A549 (cell line): ENCODE data around the gene AP4E1. TPM values are rescaled to one million over a fixed set of nuclear protein-coding genes. Genes with fewer than 3 reads are reported as not detected.

Experiments used
- ATAC-seq, 2 experiments: fragments of 200-7000 bp in 1 of 2; fragments of >200 bp in 1 of 2; cut with Nextera tagmentation in 1 of 2; cut with Tn5 transposase in 1 of 2; 3 replicates each; pipeline versions ENCODE4 v1.8.0 to v1.9.1; 2018 to 2020; ENCODE audit warnings: mild to moderate bottlenecking in 1 of 2, moderate library complexity in 1 of 2
- CTCF ChIA-PET: fragments of 300-600 bp; sonication (Branson Sonifier 250); formaldehyde crosslinking; extraction: SDS; loops from one replicate; lab custom pipeline; 2021; ENCODE audit warnings: antibody characterized with exemption, inconsistent platforms; lab: Yijun Ruan, JAX
- POLR2A ChIA-PET: fragments of 350-600 bp; formaldehyde crosslinking; extraction: SDS; loops from one replicate; lab custom pipeline; 2021; ENCODE audit warnings: antibody characterized with exemption, inconsistent platforms; lab: Yijun Ruan, JAX
- DNase-seq, 2 experiments: peaks; one replicate each; pipeline versions ENCODE4 v3.0.0 to v3.0.0-alpha.2; 2011 to 2016; ENCODE audit warnings: low read depth in 1 of 2, low spot score in 1 of 2
- FAIRE-seq: peaks from 2 replicates; lab custom pipeline; 2011; peaks lifted over from hg19 to GRCh38; lab: Jason Lieb, UNC
- H3K27ac ChIP-seq, 2 experiments: fragments of >200 bp; sonication (Bioruptor Twin); formaldehyde crosslinking; 3 replicates each; pipeline ENCODE4 v1.5.1; 2016 to 2017
- H3K4me1 ChIP-seq: fragments of >200 bp; sonication (Bioruptor Twin); formaldehyde crosslinking; 3 replicates; pipeline ENCODE4 v1.6.1; 2016
- H3K4me2 ChIP-seq: fragments of >200 bp; sonication (Bioruptor Twin); formaldehyde crosslinking; 3 replicates; pipeline ENCODE4 v1.6.1; 2016
- H3K4me3 ChIP-seq: fragments of >200 bp; sonication (Bioruptor Twin); formaldehyde crosslinking; 3 replicates; pipeline ENCODE4 v1.5.1; 2016
- H3K9me3 ChIP-seq: fragments of >200 bp; sonication (Bioruptor Twin); formaldehyde crosslinking; 3 replicates; pipeline ENCODE4 v1.6.1; 2016
- BCL3 ChIP-seq: fragments of >200 bp; sonication (Bioruptor Twin); formaldehyde crosslinking; IDR thresholded peaks from 3 replicates; pipeline ENCODE4 v1.6.1; 2016
- BHLHE40 ChIP-seq: IDR thresholded peaks from 2 replicates; pipeline ENCODE4 v1.6.1; 2012; ENCODE audit warnings: low read depth, low read length, inconsistent platforms
- CHD4 ChIP-seq: fragments of 200-600 bp; sonication (generic); IDR thresholded peaks from 2 replicates; pipeline ENCODE4 v1.6.1; 2016; ENCODE audit warnings: antibody characterized with exemption, mild to moderate bottlenecking, borderline replicate concordance
- CTCF ChIP-seq: fragments of >200 bp; sonication (Bioruptor Twin); formaldehyde crosslinking; IDR thresholded peaks from 3 replicates; pipeline ENCODE4 v1.5.1; 2016
- EP300 ChIP-seq, 2 experiments: fragments of >200 bp; sonication (Bioruptor Twin); formaldehyde crosslinking; IDR thresholded peaks; 2 replicates in 1 of 2; 3 replicates in 1 of 2; pipeline ENCODE4 v1.6.1; 2016 to 2017
- FOSL2 ChIP-seq, 2 experiments: fragments of 450-650 bp in 1 of 2; fragments of >200 bp in 1 of 2; sonication (Bioruptor Twin) in 1 of 2; formaldehyde crosslinking; IDR thresholded peaks; 2 replicates each; pipeline versions ENCODE4 v1.5.0 to v1.6.1; 2016 to 2020; ENCODE audit warnings: mild to moderate bottlenecking in 1 of 2, moderate library complexity in 1 of 2
- FOXS1 ChIP-seq: fragments of 250-450 bp; sonication (Bioruptor Pico); IDR thresholded peaks from 2 replicates; pipeline ENCODE4 v1.5.0; 2020; ENCODE audit warnings: mild to moderate bottlenecking, moderate library complexity
- GATA3 ChIP-seq: IDR thresholded peaks from 2 replicates; pipeline ENCODE4 v1.6.1; 2012; ENCODE audit warnings: borderline replicate concordance
- JUN ChIP-seq, 2 experiments: fragments of >200 bp; sonication (Bioruptor Twin); formaldehyde crosslinking; IDR thresholded peaks; 2 replicates in 1 of 2; 3 replicates in 1 of 2; pipeline ENCODE4 v1.6.1; 2016 to 2017
- JUNB ChIP-seq: fragments of >200 bp; sonication (Bioruptor Twin); formaldehyde crosslinking; IDR thresholded peaks from 2 replicates; pipeline ENCODE4 v1.6.1; 2016
- KDM5A ChIP-seq: fragments of 200-600 bp; sonication (generic); IDR thresholded peaks from 2 replicates; pipeline ENCODE4 v1.6.1; 2016; ENCODE audit warnings: antibody characterized with exemption, mild to moderate bottlenecking
- MYC ChIP-seq: IDR thresholded peaks from 2 replicates; pipeline ENCODE4 v1.6.1; 2012; ENCODE audit warnings: mild to moderate bottlenecking, inconsistent platforms, low read length, improper control_type of control experiment, borderline replicate concordance
- NPAS2 ChIP-seq: fragments of 250-450 bp; sonication (Bioruptor Pico); IDR thresholded peaks from 2 replicates; pipeline ENCODE4 v1.8.0; 2022; ENCODE audit warnings: mild to moderate bottlenecking, moderate library complexity, borderline replicate concordance
- PHF8 ChIP-seq: fragments of 200-600 bp; sonication (generic); IDR thresholded peaks from 2 replicates; pipeline ENCODE4 v1.6.1; 2016; ENCODE audit warnings: low read depth, mild to moderate bottlenecking, antibody characterized with exemption, moderate library complexity, borderline replicate concordance
- SREBF2 ChIP-seq: fragments of 450-650 bp; IDR thresholded peaks from 2 replicates; pipeline ENCODE4 v1.6.1; 2014; ENCODE audit warnings: mild to moderate bottlenecking, moderate library complexity
- TFCP2L1 ChIP-seq: fragments of 250-450 bp; sonication (Bioruptor Pico); IDR thresholded peaks from 2 replicates; pipeline ENCODE4 v1.5.0; 2021; ENCODE audit warnings: mild to moderate bottlenecking
- TP53 ChIP-seq: fragments of 250-450 bp; sonication (Bioruptor Pico); IDR thresholded peaks from 2 replicates; pipeline ENCODE4 v1.5.0; 2021; ENCODE audit warnings: mild to moderate bottlenecking, moderate library complexity
- ZC3H11A ChIP-seq: fragments of 450-650 bp; IDR thresholded peaks from 2 replicates; pipeline ENCODE4 v1.6.1; 2014; ENCODE audit warnings: antibody characterized with exemption, mild to moderate bottlenecking
- ZNF302 ChIP-seq: fragments of 250-450 bp; sonication (Bioruptor Pico); IDR thresholded peaks from 2 replicates; pipeline ENCODE4 v1.9.0; 2021; ENCODE audit warnings: inconsistent platforms, mild to moderate bottlenecking, moderate library complexity
- polyA plus RNA-seq, 4 experiments: library from polyadenylated mRNA; depleted of rRNA in 3 of 4; stranded (reverse); fragments of >200 nt; fragmentation: RNase III in 1 of 4; extraction: RNeasy Plus Mini Kit Qiagen cat#74134 plus additional on column Dnase treatment in 1 of 4; gene quantifications; 2 replicates in 3 of 4; 3 replicates in 1 of 4; pipeline ENCODE4 v1.2.3, GENCODE V29; 2011 to 2017
- TF ChIP-seq, protein P1 (sequence below): fragments of 150-350 bp; IDR thresholded peaks from 2 replicates; pipeline ENCODE4 v1.6.1; 2014; ENCODE audit warnings: low read depth, mild to moderate bottlenecking, low read length
- TF ChIP-seq, protein P2 (sequence below): fragments of 450-650 bp; IDR thresholded peaks from 2 replicates; pipeline ENCODE4 v1.6.1; 2014; ENCODE audit warnings: antibody characterized with exemption
- TF ChIP-seq, protein P3 (sequence below): fragments of 250-450 bp; sonication (Bioruptor Pico); IDR thresholded peaks from 2 replicates; pipeline ENCODE4 v1.5.0; 2020; ENCODE audit warnings: low read depth, mild to moderate bottlenecking, moderate library complexity

AP4E1 gene
- polyA plus RNA-seq, 2 of the 4 experiments (the other 2 are of a cell fraction): 9.6 TPM

DNA sequence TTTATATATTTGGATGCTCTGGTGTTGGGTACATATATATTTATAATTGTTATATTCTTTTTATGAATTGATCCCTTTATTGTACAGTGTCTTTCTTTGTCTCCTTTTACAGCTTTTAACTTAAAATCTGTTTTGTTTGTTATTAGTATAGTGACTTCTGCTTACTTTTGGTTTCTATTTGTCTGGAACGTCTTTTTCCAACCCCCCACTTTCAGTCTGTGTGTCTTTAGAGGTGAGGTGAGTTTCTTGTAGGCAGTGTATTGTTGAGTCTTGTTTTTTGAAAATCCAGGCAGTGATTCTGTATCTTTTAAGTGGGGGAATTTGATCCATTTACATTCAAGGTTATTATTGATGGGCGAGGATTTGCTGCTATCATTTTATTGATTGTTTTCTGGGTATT, 62.0 kb downstream of the AP4E1 start (continued):
- TF ChIP-seq ZNF302 (CRISPR knock-in tag): no peak
- TF ChIP-seq, all 56 proteins: peak for 0

DNA sequence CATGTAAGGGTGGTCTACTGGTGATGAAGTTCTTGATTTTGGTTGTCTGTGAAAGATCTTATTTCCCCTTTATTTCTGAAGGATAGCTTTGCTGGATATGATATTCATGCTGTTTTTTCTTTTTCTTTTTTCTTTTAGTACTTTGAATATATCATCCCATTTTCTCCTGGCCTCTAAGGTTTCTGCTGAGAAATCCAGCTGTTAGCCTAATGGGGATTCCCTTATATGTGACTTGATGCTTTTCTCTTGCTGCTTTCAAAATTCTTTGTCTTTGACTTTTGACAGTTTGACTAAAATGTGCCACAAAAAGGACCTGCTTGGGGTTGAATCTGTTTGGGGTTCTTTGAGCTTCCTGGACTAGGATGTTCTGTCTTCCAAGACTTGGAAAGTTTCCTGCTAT, 62.6 kb downstream of the AP4E1 start:
- ChIA-PET POLR2A (no interaction called here), CTCF (no interaction called here)
- Histone ChIP-seq H3K4me3 (no peak overlapping the region), H3K27ac (no peak overlapping the region), H3K4me2 (no peak overlapping the region), H3K4me1 (no peaks in the 10 kb centered on the region), H3K9me3 (peaks cover 22% of the 10 kb centered on the region)
- TF ChIP-seq, protein P1, sequence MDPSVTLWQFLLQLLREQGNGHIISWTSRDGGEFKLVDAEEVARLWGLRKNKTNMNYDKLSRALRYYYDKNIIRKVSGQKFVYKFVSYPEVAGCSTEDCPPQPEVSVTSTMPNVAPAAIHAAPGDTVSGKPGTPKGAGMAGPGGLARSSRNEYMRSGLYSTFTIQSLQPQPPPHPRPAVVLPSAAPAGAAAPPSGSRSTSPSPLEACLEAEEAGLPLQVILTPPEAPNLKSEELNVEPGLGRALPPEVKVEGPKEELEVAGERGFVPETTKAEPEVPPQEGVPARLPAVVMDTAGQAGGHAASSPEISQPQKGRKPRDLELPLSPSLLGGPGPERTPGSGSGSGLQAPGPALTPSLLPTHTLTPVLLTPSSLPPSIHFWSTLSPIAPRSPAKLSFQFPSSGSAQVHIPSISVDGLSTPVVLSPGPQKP: no peak
- TF ChIP-seq FOXS1 (CRISPR knock-in tag) (no peak), JUN (IDR thresholded peaks at IDR 0.05) (no peak), KDM5A (no peak), PHF8 (no peak), JUNB (no peak)
- ATAC-seq: no peak
- DNase-seq: no peak
- no peak for FAIRE-seq

DNA sequence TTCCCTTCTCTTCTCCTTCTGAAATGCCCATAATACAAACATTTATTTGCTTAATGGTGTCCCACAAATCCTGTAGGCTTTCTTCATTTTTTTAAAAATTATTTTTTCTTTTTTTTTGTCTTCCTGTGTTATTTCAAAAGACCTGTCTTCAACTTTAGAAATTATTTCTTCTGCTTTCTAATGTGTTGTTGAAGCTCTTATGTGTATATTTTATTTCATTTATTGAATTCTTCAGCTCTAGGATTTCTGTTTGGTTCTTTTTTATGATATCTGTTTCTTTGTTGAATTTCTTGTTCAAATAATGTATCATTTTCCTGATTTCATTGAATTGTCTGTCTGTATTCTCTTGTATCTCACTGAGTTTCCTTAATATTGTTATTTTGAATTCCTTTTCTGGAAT, 63.1 kb downstream of the AP4E1 start:
- DNase-seq (no peak), FAIRE-seq (no peak), ATAC-seq (no peak)
- TF ChIP-seq GATA3 (no peak), FOSL2 (IDR thresholded peaks at IDR 0.05) (no peak), FOSL2 (CRISPR knock-in tag; IDR thresholded peaks at IDR 0.05) (no peak), PHF8 (no peak), NPAS2 (CRISPR knock-in tag) (no peak), CHD4 (no peak), TP53 (CRISPR knock-in tag) (no peak), MYC (no peak), KDM5A (no peak), BHLHE40 (no peak), BCL3 (no peak), ZC3H11A (no peak), EP300 (IDR thresholded peaks at IDR 0.05) (no peak), FOXS1 (CRISPR knock-in tag) (no peak), CTCF (no peak), TFCP2L1 (CRISPR knock-in tag) (no peak), SREBF2 (no peak)
- TF ChIP-seq, protein P2, sequence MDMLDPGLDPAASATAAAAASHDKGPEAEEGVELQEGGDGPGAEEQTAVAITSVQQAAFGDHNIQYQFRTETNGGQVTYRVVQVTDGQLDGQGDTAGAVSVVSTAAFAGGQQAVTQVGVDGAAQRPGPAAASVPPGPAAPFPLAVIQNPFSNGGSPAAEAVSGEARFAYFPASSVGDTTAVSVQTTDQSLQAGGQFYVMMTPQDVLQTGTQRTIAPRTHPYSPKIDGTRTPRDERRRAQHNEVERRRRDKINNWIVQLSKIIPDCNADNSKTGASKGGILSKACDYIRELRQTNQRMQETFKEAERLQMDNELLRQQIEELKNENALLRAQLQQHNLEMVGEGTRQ: no peak
- TF ChIP-seq, protein P3, sequence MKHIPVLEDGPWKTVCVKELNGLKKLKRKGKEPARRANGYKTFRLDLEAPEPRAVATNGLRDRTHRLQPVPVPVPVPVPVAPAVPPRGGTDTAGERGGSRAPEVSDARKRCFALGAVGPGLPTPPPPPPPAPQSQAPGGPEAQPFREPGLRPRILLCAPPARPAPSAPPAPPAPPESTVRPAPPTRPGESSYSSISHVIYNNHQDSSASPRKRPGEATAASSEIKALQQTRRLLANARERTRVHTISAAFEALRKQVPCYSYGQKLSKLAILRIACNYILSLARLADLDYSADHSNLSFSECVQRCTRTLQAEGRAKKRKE (CRISPR knock-in tag): no peak
- Histone ChIP-seq H3K27ac (no peak overlapping the region), H3K4me2 (no peak overlapping the region), H3K9me3 (peaks cover 22% of the 10 kb centered on the region), H3K4me1 (no peaks in the 10 kb centered on the region), H3K4me3 (no peak overlapping the region)
- ChIA-PET CTCF (no interaction called here), POLR2A (no interaction called here)
